HCT116 (cell line): ENCODE measurements around the gene BBS9.

Source experiments
- ATF3 ChIP-seq: IDR thresholded peaks from 2 replicates; pipeline ENCODE4 v1.6.1; 2012
- CEBPB ChIP-seq: IDR thresholded peaks from 2 replicates; pipeline ENCODE4 v1.6.1; 2012; ENCODE audit warnings: low read depth
- EGR1 ChIP-seq: IDR thresholded peaks from 2 replicates; pipeline ENCODE4 v1.6.1; 2012; ENCODE audit warnings: low read depth
- EZH2 ChIP-seq: fragments of 200-600 bp; sonication (generic); IDR thresholded peaks from 2 replicates; pipeline ENCODE4 v1.6.1; 2017; ENCODE audit warnings: antibody characterized with exemption, mixed run types
- FOSL1 ChIP-seq: IDR thresholded peaks from 2 replicates; pipeline ENCODE4 v1.6.1; 2012; ENCODE audit warnings: low read depth
- JUND ChIP-seq: IDR thresholded peaks from 2 replicates; pipeline ENCODE4 v1.6.1; 2012
- POLR2A ChIP-seq: IDR thresholded peaks from 2 replicates; pipeline ENCODE4 v1.7.0; 2011; ENCODE audit warnings: borderline replicate concordance; ENCODE audit not compliant: insufficient read depth, insufficient read length; ENCODE audit errors: extremely low read depth
- POLR2AphosphoS5 ChIP-seq: IDR thresholded peaks from 2 replicates; pipeline ENCODE4 v1.6.1; 2011; ENCODE audit warnings: mild to moderate bottlenecking, low read depth, low read length, moderate library complexity
- RAD21 ChIP-seq: IDR thresholded peaks from 2 replicates; pipeline ENCODE4 v1.6.1; 2012; ENCODE audit warnings: low read depth, mild to moderate bottlenecking
- REST ChIP-seq: IDR thresholded peaks from 2 replicates; pipeline ENCODE4 v1.6.1; 2012; ENCODE audit warnings: low read depth
- TCF7L2 ChIP-seq: IDR thresholded peaks from 2 replicates; pipeline ENCODE4 v1.7.0; 2011; ENCODE audit warnings: borderline replicate concordance, inconsistent platforms; ENCODE audit not compliant: insufficient read depth, insufficient read length; ENCODE audit errors: extremely low read depth
- YY1 ChIP-seq: IDR thresholded peaks from 2 replicates; pipeline ENCODE4 v1.6.1; 2011; ENCODE audit warnings: low read length, low read depth, moderate library complexity, mild to moderate bottlenecking; ENCODE audit not compliant: insufficient replicate concordance; ENCODE audit errors: extremely low read depth
- TF ChIP-seq, protein P1 (sequence below), 3 experiments: fragments of 200-600 bp in 1 of 3; sonication (generic) in 1 of 3; IDR thresholded peaks in 2 of 3; conservative IDR thresholded peaks in 1 of 3; 2 replicates each; pipeline ENCODE4 v1.5.1; 2012 to 2017; ENCODE audit warnings: low read depth in 2 of 3, low read length in 2 of 3, antibody characterized with exemption in 1 of 3, borderline replicate concordance in 1 of 3, control low read depth in 1 of 3, mild to moderate bottlenecking in 1 of 3, mixed read lengths in 1 of 3, mixed run types in 1 of 3, moderate library complexity in 1 of 3; ENCODE audit not compliant: insufficient read depth in 1 of 3

DNA sequence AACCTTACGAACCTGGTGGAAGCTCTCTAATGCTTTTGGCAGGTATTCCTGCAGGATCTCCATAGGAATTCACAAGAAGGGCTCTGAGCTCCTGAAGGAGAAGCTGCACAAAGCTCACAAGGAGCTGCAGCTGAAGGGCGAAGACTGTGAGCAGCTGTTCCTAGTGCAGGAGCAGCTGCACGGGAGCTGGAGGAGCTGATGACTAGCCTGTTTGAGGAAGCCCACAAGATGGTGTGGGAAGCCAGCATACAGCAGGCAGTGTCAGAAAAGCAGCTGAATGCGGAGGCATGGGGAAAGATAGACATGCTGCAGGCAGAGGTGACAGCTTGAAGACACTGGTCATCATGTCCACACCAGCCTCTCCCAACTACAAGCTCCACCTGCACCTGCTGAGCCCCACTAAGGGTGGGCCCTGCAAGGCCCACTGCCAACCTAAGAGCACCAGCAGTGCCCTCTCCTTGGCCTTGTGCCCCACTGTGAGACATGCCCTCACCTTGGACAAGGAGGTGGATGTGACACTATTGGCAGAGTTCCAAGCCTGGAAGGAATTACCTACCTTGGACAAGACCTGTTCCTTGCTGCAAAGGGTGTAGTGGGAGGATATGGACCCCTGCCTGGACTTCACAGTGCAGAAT lies 250.6 kb downstream of the BBS9 start:
- TF ChIP-seq, protein P1, sequence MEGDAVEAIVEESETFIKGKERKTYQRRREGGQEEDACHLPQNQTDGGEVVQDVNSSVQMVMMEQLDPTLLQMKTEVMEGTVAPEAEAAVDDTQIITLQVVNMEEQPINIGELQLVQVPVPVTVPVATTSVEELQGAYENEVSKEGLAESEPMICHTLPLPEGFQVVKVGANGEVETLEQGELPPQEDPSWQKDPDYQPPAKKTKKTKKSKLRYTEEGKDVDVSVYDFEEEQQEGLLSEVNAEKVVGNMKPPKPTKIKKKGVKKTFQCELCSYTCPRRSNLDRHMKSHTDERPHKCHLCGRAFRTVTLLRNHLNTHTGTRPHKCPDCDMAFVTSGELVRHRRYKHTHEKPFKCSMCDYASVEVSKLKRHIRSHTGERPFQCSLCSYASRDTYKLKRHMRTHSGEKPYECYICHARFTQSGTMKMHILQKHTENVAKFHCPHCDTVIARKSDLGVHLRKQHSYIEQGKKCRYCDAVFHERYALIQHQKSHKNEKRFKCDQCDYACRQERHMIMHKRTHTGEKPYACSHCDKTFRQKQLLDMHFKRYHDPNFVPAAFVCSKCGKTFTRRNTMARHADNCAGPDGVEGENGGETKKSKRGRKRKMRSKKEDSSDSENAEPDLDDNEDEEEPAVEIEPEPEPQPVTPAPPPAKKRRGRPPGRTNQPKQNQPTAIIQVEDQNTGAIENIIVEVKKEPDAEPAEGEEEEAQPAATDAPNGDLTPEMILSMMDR (IDR thresholded peaks at IDR 0.05 in 2 of 3, conservative IDR thresholded peaks at IDR 0.05 in 1 of 3; ENCODE audit: borderline replicate concordance in 1 of 3, insufficient read depth in 1 of 3, low read depth in 2 of 3, low read length in 2 of 3) = no peak
- TF ChIP-seq CEBPB (no peak), EZH2 (no peak), ATF3 (no peak), POLR2AphosphoS5 (no peak), EGR1 (no peak), REST (no peak), TCF7L2 (no peak), POLR2A (no peak), YY1 (no peak), JUND (no peak), RAD21 (no peak), FOSL1 (no peak)
